ENCODE data around the gene PRDM8.

The PRDM8 gene

DNA sequence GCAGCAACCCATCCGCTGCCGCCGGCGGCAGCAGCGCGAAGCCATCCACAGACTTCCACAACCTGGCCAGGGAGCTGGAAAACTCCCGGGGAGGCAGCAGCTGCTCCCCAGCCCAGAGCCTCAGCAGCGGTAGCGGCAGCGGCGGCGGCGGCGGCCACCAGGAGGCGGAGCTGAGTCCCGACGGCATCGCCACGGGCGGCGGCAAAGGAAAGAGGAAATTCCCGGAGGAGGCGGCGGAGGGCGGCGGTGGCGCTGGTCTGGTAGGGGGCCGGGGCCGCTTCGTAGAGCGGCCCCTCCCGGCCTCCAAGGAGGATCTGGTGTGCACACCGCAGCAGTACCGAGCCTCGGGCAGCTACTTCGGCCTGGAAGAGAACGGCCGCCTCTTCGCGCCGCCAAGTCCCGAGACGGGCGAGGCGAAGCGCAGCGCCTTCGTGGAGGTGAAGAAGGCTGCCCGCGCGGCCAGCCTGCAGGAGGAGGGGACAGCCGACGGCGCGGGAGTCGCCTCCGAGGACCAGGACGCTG lies 4.9 kb downstream of the PRDM8 start:
- DNase-seq, result peak; percentile 17

DNA sequence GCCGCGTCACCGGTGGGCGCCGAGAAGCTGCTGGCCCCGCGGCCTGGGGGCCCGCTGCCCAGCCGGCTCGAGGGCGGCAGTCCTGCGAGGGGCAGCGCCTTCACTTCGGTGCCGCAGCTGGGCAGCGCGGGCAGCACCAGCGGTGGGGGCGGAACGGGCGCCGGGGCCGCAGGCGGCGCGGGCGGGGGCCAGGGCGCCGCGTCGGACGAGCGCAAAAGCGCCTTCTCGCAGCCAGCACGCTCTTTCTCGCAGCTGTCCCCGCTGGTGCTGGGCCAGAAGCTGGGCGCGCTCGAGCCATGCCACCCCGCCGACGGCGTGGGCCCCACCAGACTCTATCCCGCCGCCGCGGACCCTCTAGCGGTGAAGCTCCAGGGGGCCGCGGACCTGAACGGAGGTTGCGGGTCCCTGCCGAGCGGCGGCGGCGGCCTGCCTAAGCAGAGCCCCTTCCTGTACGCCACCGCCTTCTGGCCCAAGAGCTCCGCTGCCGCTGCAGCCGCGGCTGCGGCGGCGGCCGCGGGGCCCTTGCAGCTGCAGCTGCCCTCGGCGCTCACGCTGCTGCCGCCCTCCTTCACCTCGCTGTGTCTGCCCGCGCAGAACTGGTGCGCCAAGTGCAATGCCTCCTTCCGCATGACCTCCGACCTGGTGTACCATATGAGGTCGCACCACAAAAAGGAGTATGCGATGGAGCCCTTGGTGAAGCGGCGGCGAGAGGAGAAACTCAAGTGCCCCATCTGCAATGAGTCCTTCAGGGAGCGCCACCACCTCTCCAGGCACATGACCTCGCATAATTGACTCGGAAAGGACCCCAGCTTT lies 5.6 kb downstream of the PRDM8 start:
- DNase-seq, result no peak

DNA sequence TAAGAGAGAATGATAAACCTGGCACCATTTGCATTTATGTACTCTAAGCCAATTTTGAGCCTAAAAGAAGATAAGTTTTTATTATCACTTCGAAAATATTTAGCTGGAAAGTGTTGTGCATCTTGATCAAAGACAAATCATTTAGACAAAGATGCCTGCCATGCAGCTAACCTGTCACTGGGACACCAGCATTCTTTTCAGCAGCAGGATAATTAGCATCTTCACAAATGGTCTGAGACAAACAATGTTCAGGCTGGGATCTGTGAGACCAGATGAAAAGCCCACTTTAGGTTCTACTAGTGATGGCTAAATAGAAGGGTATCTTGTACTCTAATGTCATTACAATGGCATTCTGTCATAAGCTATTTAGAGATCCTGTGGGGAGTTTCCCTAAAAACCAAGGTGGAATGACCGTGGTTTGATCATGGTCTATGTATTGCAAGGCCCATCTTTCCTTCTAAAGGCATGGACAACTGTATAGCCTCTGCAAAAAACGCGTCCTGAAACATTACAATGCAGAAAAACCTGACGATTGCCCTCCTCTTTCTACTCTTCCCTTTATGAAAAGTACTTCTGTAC lies 7.2 kb downstream of the PRDM8 start:
- no peak for DNase-seq

DNA sequence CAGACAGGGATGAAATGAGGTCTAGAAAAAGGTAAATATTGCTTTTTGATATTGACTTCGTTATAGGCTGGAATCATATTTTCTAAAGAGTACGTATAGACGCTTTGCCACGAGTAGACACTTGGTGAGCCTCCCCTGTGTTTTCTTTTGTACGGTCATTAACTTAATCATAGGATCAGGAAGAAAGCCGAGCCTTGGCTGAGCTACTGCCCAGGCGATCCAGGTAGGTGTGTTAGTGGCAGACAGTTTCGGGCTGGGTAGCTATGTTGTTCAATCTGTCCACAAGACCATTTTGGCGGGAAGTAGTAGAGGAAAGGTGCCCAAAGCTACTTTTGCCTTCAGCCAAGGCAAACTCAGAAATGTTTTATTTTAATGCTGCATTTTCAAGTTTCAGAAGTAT lies 8.8 kb downstream of the PRDM8 start:
- no peak for DNase-seq

DNA sequence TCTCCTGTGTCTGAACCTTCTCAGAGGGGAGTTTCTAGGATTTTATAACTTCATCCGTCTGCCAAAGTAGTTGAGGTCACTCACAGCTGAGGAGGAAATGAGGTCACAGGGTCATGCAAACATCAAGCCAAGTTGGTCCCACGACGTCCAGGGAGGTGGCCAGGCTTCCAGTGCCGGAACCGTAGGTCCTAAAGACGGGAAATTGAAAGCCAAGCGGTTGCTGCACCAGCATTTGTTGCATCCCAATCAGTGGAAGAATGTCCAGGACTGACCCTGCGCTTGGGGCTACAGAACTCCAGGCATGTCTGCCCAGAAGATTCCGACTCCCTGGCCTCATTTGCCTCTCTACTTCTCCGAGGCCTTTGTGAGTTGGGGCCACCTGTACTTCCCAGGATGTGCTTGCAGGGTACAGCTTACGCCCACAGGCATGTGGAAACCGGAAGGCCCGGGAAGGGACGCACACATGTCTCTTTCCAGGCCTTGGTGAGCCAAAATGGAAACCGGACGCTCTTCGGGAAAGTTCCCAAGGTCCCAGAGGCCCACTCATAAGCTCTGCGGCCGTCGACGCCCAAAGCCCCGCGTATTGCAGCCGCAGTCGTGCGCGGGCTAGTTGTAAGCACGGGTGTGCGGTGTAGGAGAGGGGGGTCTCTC lies 9.3 kb downstream of the PRDM8 start:
- no peak for DNase-seq

DNA sequence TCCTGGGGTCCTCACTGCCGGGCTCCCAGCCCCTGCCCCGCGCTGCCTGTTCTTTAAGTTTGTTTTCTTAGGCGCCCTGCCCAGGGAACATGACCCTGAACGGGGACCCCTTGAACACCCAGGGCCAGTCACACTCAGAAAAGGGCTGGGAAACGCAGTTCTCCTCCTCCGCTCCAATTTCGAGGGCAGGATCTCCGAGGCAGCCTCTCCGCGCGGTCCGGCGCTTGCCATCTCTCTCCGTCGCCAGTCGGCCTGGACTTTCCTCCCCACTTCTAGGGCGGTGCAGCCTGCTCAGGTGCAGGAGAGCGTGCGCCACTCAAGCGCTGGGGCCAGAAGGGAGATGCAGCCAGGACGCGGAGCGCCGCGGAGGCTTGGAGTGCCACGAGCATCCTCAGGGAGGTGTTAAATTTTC lies 9.9 kb downstream of the PRDM8 start:
- DNase-seq, result no peak

DNA sequence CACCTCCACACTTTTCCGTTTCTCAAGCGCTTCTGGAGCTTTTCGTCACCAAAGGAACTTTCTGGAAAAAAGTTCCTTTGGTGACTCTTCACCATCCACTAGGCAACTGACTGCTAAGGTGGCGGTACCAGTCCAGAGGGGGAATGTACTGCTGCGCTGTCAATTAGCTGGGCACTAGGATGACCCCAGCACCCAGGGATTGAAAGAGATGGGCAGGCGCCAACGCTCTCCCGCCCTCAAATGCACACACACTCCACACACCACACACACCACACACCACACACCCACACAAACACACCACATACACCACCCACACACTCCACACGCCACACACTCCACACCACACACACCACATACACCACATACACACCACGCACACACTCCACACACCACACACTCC lies 10.4 kb downstream of the PRDM8 start:
- no peak for DNase-seq

DNA sequence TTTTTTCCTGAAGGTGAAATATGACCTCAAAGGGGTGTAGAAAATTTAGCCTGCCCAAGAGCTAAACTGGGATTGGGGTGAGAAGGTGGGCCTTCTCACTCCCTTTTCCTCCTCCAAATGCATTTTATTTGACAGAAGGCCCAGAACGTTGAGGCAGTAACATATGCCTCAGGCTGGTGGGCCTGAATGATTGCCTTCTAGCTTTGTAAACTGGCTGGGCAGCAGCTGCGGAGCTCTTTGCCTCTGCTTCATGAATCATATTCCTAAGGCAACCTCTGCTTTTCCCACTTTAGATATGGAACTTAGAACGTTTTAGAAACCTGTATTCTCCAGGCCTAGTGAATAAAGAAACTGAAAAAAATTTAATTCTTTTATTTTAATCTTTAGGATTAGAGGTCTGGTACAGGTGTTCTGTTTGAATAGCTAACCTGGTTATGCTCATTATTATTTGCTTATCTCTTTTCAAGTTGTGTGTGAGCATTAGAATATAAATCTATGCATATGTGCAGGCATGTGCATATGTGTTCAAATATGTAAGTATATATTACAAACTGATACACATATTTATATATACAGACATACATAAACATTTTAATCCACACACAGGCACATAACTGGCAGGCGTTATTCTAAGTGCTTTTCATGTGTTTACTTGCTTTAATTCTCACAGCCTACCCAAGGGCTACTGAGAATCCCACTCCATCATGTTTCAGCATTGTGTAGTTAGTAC lies 11.5 kb downstream of the PRDM8 start:
- no peak for DNase-seq

DNA sequence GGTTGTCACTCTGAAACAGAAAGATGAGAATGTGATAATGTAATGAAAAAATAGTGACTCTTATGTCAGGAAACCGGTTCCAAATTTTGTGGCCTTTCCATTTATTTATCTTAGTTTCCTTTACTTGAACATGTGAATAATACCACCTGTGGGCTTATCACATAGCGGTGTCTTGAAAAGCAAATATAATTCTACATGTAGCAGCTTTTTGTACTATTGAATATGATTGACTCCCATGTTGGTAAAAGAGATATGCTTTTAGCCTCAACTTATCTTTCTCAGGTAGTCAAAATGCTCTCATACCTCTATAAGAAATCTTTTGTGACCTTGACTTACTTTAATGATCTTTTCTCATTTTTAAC lies 12.0 kb downstream of the PRDM8 start:
- DNase-seq, result no peak

DNA sequence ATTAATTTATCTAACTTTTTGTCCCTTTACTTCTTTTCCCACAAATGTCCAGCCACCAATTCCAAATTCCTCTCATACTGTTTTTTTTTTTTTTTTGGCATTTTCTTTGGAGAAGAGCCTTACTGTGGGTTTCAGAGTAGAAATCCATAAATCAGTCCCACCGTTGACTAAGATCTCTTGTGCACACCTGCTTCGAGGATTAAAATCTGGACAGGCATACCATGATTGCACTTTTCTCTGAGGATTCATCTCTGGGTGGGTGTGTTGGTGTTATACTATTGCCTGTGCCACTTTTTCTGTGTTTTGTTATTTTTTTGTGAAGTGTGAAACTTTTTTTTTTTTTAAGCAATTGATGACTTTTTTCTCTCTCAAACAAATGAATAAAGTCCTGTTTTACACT lies 13.2 kb downstream of the PRDM8 start:
- no peak for DNase-seq

DNA sequence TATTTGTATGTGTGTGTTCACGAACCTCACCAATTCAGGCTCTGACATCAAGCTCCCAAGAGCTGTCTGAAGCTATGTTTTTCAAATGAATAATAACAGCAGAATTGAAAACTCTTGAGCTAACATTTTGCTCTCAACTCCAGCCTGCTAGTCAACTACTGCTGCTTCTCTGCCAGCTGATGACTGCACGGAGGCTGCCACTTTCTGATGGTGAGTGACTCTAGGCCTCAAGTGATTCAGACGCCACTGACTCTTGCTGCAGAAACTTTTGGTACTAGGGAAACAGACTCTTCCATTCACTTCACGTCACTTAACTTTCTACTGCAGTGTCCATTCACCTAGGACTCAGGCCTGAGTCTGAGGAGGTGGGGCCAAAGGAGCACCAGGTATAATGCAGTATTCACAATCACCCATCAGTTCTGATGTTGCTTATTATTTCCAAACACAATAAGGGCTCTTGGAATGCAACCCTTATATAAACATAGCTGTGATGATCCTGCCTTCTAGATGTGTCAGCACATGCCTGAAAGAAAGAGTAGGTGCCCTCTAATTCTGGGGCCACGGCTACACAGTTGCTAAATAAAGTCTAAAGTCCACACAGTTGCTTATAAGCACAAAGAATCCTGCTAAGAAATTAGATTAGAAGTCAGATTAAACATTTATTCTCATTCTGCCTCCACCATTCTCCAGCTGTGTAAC lies 16.0 kb downstream of the PRDM8 start:
- DNase-seq, result no peak

DNA sequence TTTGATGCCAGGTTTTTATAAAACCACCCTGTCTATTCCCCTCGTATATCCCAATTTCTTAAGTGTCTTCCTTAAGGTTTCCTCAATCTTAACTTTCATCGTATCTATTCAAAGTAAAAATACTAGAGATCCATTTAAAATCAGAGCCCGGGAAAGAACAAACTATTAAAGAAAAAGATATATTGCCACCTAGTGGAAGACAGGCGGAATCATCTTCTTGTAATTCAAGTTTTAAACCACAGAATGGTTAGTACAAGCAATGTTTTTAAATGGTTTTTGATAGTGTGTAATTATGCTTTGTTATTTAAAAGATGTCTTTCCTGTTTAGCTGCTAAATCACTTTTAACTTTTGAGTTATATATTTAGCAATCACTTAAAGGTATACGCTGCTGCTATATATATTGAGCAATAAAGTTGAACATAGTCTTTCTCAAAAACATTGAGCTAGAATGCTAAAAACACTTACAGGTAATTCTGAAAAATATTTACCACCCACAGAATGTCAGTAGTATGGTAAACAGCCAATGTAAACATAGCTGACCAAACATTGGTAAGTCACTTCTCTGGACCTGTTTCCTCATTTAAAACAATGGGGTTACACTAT lies 18.2 kb downstream of the PRDM8 start:
- no peak for DNase-seq

DNA sequence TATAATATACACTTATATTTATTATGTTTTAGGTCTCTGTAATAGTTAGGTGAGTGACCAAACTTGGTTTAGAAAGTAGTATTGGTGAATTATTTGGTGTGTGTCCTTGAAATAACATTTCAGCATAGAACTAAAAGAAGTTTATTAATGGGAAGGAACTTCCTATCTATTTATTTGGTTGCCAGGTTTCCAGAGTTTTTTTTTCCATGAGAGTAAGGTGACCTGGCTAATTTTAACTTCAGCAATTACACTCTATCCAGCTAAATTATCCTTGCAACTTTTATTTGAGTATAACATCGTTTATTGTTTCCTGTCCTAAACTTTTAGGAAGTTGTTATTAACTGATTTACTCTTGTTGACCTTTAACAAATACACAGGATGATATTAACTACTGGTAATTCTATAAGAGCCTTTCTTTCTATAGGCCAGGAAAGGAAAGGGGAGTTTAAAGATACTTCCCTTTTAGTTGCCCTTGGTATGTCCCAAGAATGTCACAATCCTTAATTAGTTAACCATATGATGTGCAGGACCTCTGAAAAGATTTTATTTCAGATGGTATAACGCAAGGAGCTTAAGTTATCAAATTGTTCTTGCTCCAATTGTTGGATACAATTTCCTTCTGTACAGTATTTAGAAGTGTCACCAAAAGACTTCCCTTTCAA lies 18.9 kb downstream of the PRDM8 start:
- no peak for DNase-seq

DNA sequence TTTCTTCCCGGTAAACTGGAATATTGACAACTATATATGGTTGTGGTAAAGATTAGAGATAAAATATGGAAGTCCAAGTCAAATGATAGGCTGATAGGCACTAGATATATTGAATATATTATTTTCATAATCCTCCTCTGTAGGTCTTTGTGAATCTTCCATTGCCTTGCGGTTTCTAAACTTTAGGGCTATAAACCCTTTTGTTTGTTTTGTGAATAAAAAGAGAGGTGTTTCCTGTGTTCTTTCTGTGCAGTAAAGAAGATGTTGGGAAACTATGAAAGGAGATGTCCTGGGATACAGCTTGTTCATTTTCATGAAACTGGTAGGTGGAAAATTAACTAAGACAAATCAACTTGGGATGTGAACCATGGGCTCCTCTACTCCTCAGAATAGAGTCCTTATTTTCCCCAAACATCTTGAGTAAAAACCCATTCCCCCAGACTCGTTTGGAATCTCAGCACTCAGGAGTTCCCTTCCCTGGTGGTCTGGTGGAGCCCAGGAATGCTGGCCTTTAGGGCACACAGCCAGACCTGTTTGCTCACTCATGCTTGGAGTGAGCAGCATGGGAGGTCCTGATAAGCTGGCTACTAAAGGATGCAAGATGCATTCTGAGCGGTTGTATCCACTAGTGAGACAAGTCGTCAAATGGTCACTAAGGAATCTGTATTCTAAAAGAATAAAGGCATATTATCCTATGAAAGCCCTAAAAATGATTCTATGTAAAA lies 22.2 kb downstream of the PRDM8 start:
- no peak for DNase-seq

DNA sequence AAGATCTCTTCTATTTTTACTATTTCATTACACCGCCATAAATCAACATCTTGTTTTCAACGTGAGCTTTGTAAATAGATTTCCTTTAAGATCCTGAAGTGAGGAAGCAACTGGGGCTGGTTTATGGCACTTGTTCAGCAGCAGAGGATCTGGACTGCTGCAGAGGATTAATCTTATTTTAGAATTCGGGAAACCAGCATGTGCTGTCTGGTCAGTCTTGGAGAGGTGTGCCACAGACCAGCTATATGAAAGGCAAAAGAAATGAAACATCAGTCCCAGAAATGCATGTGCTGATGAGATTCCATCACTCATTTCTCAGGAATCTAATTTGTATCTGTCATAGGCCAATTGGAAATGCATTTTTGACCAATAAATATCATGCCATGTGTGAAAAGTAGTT lies 23.4 kb downstream of the PRDM8 start:
- no peak for DNase-seq

DNA sequence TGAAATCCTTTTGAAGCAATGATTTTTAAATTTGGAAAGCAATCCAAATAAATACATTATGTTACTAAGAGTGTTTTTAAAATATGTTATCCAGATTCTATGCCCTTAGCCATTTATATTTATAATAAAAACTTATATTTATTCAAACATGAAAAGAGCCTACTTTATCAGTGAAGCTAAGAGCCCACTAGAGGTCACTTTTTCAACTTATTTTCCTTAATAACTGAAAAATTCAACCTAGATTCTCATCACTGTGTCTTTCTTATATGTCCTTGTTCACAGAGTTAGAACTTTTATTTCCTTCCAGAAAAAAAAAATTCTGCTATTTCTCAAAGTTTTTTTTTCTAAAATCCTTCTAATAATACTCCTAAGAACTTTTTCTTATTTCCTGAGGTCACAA lies 23.9 kb downstream of the PRDM8 start:
- no peak for DNase-seq

DNA sequence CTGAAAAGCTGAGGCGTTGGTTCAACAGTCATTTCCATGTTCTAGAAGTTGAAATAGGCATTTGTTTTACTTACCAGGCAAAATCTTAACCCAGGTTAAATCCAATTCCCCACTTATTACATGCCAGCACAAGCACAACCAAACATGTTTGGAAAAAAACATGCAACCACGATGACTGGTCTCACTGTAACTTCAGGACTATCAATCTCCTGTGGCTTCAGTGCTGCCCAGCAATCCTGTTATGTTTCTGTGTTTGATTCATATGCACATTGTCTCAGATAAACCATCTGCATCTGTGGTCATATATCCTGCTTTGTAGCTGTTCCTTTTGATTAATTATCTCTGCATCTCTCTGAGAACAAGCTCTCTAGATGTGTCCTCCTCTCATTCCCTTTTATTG lies 28.3 kb downstream of the PRDM8 start:
- no peak for DNase-seq

DNA sequence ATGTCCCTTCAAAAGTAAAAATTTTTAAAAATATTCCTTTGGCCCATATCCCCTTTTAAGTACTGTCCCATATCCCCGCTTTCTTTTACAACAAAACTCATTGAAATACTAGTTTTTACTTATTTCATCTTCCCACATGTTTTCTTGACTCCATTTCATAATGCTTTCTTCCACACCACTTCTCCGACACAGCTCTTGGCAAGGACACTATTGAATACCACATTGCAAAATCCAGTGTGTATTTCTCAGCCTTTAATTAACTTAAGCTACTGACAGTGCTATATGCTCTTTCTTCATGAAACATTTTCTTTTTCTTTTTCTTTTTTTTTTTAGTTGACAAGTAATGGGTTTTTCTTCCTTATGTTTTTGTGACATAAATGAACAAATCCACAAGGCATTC lies 28.8 kb downstream of the PRDM8 start:
- DNase-seq, result no peak

DNA sequence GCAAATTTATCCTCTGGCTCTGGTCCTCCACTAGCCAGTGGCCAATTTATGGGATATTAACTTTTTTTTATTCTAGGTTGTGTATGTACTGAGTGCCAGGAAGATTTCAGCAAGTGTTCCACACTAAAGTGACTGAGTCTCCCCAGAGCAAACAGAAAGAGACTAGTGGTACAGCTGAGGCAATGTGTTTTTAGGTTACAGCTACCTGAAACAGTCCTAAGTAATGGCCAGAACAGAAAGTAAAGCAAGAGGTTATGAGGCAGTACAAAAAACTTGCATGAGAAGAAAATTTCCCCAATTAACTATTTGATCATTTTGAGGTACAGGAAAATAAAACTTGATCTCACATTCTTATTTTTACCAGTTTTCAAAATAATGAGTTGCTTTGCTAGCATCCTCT lies 31.2 kb downstream of the PRDM8 start:
- no peak for DNase-seq

DNA sequence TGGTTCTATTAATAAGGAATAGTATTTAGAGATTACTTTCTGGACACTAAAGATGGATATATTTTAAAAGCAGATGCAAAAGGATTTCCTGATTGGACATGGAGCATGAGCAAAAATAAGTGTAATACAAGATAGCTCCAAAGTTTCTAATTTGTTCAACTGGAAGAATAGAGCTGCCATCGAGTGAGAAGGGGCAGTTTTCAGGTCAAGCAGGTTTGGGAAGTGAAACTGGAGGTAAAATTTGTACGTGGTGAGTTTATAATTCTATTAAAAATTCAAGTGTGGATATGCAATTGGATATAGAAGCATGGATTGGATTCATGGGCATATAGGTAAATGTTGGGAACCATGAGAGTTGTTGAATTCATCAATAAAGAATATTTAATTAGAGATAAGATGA lies 31.8 kb downstream of the PRDM8 start:
- DNase-seq, result no peak

DNA sequence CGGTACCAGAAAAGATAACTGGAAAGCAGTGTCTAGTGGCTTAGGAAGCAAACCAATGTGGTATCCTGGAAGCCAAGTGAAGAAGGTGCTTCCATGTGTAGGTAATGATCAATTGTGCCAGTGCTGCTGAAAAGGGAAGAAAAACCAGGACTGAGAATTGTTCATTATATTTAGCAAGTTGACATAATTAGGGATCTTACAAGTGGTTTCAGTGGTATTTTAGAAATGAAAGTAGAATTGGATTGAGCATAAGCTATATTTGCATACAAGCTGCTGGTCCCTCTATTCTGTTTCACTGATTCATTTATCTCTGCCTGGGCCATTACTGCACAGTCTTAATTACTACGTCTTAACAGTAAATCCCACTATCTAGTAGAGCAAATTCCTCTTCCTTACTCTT lies 32.3 kb downstream of the PRDM8 start:
- DNase-seq, result no peak
